GM19324 (cell line): ENCODE data around the gene MYO18A.

Experiments
- ATAC-seq: cut with Tn5 transposase; IDR thresholded peaks from one replicate; pipeline ENCODE4 v1.9.1; 2021; ENCODE audit warnings: mild to moderate bottlenecking, moderate library complexity; ENCODE audit not compliant: unreplicated experiment, low FRiP score

MYO18A gene

GRCh38 chr17:29168079-29168758 lies 12.0 kb downstream of the MYO18A start:
- ATAC-seq = no peak

GRCh38 chr17:29167393-29168078 lies 12.7 kb downstream of the MYO18A start:
- no peak for ATAC-seq

GRCh38 chr17:29166507-29166887 lies 13.7 kb downstream of the MYO18A start:
- ATAC-seq = no peak

- no peak for ATAC-seq
Measured at GRCh38 chr17:29165800-29166506, 14.2 kb downstream of the MYO18A start.

GRCh38 chr17:29165261-29165660 lies 14.9 kb downstream of the MYO18A start:
- no peak for ATAC-seq

GRCh38 chr17:29163563-29163962 lies 16.6 kb downstream of the MYO18A start:
- no peak for ATAC-seq

GRCh38 chr17:29162909-29163341 lies 17.3 kb downstream of the MYO18A start:
- no peak for ATAC-seq

- ATAC-seq = no peak
Measured at GRCh38 chr17:29162082-29162908, 17.9 kb downstream of the MYO18A start.

GRCh38 chr17:29160253-29160652 lies 19.9 kb downstream of the MYO18A start:
- ATAC-seq = no peak

GRCh38 chr17:29159306-29159860 lies 20.8 kb downstream of the MYO18A start:
- no peak for ATAC-seq

- ATAC-seq = no peak
Measured at GRCh38 chr17:29158488-29159275, 21.5 kb downstream of the MYO18A start.

GRCh38 chr17:29158096-29158487 lies 22.1 kb downstream of the MYO18A start:
- no peak for ATAC-seq

- no peak for ATAC-seq
Measured at GRCh38 chr17:29157310-29157709, 22.9 kb downstream of the MYO18A start.

- no peak for ATAC-seq
Measured at GRCh38 chr17:29156781-29157180, 23.4 kb downstream of the MYO18A start.

GRCh38 chr17:29155966-29156338 lies 24.2 kb downstream of the MYO18A start:
- no peak for ATAC-seq

GRCh38 chr17:29155227-29155965 lies 24.8 kb downstream of the MYO18A start:
- no peak for ATAC-seq

- no peak for ATAC-seq
Measured at GRCh38 chr17:29154516-29155226, 25.5 kb downstream of the MYO18A start.

- no peak for ATAC-seq
Measured at GRCh38 chr17:29151567-29151966, 28.6 kb downstream of the MYO18A start.
